ENCODE results near the gene FBXO30.

The FBXO30 gene

DNA sequence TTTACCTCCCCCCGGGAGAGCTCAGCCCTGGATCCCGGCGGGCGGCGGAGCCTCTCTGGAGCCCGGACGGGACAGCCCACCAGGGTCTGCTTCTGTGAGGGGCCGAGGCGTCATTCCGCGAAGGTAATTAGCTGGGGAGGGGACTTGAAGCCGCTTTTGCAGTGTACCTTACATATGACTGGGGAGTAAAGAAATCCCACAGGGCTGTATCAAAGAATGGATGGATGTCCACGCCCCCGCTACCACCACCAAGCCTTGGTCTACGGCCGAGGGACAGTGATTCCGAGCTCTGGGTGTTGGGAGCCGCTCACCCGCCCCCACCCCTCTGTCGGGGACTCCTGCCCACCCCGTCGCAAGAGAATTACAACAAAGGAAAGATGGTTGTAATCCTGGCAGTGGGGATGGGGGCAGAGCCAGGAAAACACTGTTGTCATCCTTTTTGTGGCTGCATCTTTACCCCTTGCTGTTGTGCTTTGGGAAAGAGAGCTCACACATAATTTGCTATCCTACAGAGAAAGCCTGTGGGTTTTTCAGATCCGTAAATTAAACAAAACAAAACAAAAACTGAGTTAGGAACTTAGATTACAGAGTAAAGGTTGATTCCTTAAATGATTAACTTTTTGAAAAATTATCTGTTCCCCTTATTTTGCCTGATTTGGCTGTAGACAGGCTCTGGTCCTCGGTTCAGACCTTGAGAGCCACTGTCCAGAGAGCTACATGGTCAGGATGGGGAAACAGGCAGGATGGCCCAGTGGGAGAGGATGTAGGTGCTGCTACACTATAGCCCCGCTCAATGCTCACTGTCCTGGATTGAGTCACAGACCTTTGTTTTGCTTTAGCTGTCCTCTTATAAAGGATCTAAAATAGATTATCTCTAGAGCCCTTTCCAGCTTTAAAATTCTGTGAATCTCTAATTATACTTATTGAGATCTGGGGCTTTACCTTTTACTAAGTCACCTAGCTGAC, 997 bp upstream of the FBXO30 start:
- DNase-seq, result peak in 1 of 2 donors; percentile 14

GRCh38 chr6:145814035-145814500, 527 bp downstream of the FBXO30 start:
- peak in 1 of 2 donors; percentile 16 for DNase-seq

- no peak for DNase-seq
Measured at GRCh38 chr6:145813285-145814034, 1.1 kb downstream of the FBXO30 start.

- DNase-seq, result no peak
Measured at GRCh38 chr6:145811741-145812140, 2.9 kb downstream of the FBXO30 start.

DNA sequence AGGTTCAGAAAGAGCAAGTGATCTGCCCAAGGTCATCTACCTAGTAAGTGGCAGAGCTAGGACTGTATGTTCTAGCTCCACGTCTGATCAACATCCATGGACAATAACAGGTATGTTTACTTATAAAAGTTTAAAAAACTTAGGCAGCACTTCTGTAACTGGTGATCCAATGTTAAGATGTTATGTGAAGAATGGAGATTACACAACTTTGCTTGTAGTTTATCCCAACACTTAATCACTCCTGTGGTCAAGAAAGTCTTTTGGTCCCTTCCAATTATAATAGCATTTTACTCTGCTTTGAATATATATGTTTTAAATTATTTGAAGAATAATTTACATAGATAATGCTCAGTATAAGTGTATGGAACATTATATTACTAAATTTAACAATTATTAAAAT, 4.8 kb downstream of the FBXO30 start:
- no peak for DNase-seq

GRCh38 chr6:145809211-145809610, 5.4 kb downstream of the FBXO30 start:
- DNase-seq, result no peak

- DNase-seq, result no peak
Measured at GRCh38 chr6:145808239-145808638, 6.4 kb downstream of the FBXO30 start.

DNA sequence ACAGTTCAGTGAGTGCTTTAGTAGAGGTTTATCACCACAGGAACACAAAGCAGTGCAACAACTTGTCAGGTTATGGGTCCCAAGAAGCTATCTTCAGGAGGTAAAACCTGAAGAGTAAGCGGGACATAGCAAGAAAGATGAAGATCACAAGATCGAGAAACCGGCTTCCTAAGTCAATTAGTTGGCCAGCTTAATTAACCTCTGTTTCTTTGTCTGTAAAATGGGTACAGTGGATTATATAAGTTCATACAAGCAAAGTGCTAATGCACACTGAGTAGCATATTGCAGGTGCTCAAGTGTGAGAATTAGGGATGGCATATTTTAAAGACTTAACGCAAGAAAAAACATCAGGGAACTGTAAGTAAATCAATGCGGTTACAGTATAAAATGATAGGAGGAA, 12.5 kb downstream of the FBXO30 start:
- DNase-seq, result no peak

GRCh38 chr6:145801021-145801420, 13.6 kb downstream of the FBXO30 start:
- DNase-seq, result no peak

DNA sequence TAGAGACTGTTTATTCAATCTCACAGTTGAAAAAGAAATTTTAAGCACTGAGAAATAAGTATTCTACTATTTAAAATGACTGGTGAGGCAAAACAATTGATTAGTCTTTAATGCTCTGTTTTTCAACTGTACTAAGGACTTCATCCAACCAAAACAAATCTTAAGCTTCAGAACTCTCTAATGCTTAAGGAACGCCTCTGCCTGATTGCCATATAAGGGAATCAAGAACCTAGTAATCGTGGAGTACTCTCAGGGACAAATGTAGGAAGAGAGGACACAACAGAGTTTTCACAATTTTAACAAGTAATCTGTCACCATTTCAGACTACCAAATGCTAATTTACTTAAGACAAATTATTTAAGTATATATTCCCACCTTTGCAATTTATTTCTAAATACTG, 16.1 kb downstream of the FBXO30 start:
- no peak for DNase-seq

DNA sequence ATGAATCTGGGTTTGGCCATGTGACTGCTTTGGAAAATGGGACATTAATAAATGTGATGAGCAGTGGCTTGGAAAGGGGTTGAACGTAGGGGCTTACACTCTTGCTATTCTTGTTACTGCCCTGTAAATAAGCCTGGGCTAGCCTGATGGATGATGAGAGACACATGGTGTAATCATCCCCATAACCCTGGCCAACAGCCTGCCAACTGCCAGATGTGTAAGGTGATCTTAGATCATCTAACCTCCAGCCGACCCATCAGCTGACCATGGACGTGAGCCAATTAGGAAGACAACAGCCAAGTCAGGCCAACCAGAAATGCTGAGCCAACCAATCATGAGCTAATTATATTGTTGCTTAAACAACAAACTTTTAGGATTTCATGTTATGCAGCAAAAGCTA, 25.2 kb downstream of the FBXO30 start:
- no peak for DNase-seq

- no peak for DNase-seq
Measured at GRCh38 chr6:145787688-145788087, 26.9 kb downstream of the FBXO30 start.

DNA sequence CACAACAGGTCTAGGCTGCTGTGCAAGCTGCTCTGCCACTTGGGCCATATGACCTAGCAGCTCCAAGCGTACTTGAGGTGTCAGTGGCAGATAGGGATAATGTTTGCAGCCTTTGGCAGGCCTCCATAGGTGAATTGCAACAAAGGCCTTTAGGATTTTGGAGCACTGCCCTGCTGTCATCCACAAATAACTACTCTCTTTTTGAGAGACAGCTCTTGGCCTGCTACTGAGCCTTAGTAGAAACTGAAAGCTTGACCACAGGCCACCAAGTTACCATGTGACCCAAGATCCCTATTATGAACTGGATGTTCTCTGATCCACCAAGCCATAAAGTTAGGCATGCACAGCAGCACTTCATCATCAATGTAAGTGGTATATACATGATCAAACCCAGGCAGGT, 29.9 kb downstream of the FBXO30 start:
- DNase-seq, result no peak

GRCh38 chr6:145783796-145784195, 30.8 kb downstream of the FBXO30 start:
- no peak for DNase-seq

DNA sequence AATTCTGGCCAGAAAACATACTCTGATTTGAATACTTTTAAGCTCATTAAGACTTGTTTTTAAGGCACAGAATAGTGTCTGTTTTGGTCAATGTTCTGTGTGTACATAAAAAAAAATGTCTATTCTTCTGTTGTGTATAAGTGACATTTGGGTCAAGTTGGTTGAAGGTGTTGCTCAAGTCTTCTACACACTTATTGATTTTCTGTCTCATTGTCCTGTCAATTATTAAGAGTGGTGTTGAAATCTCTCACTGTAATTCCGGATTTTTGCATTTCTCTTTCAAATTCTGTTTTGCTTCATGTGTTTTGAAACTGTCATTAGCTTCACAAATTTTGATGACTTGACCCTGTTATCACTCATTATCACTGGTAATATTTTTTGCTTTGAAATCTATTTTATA, 41.7 kb downstream of the FBXO30 start:
- DNase-seq, result no peak

GRCh38 chr6:145765449-145765848, 49.1 kb downstream of the FBXO30 start:
- no peak for DNase-seq

GRCh38 chr6:145763742-145764141, 50.9 kb downstream of the FBXO30 start:
- DNase-seq, result no peak

DNA sequence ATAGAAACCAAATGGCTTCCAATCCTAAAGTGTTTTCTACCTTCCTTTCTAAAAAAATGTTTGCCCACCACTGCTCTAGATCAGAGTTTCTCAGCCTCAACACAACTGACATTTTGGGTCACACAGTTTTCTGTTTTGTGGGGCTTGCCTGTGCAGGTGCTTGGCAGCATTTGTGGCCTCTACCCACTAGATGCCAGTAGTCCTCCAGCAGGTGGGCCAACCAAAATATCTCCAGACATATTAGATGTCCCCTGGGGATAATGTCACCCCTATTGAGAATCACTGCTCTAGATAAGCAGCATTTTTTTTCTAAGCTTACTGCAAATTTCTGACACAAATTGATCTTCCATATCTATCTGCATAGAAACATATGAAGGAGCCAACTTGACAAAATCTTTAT, 53.0 kb downstream of the FBXO30 start:
- DNase-seq, result peak in 1 of 2 donors; percentile 7

DNA sequence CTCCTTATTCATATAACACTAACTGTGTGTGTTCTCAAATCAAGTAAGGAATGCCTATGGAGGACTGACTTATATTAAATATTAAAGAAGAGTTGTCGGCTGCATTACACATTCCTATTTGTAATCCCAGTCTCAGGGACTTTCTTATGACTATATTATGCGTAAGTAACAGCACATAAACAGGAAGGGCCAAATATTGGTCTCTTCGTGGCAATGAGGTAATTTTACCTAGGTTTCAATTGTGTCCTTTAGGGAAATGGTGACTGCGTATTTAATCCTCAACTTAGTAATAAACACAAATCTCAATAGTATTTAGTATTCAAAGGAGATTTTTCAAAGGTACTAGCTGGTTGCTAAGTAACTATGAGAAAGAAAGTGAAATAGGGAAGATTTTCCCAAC, 56.5 kb downstream of the FBXO30 start:
- DNase-seq, result no peak

GRCh38 chr6:145756170-145756662, 58.4 kb downstream of the FBXO30 start:
- DNase-seq, result peak in 1 of 2 donors; percentile 22

GRCh38 chr6:145755682-145756081, 58.9 kb downstream of the FBXO30 start:
- DNase-seq, result no peak

DNA sequence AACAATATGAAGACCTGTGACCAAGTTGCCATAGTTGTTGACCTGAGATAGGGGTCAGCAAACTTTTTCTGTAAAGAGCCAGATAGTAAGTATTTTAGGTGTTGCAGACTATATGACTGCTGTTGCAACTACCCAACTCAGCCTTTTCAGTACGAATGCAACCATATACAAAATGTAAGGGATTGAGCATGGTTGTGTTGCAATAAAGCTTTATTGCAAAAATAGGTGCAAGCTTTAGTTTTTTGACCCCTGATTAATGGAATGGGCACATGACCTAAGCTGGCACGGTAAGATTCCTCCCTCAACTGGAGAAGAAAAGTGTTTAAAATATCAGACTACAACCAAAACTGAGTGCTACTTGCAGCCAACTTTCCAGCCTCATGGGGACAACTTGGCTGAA, 62.0 kb downstream of the FBXO30 start:
- no peak for DNase-seq

GRCh38 chr6:145749632-145750031, 65.0 kb downstream of the FBXO30 start:
- DNase-seq, result no peak

- no peak for DNase-seq
Measured at GRCh38 chr6:145745861-145746260, 68.7 kb downstream of the FBXO30 start.

Measured in CD4-positive, alpha-beta T cell treated with Interleukin-4 for 1 hour (primary cell).